Lung (tissue), 13 donors: ENCODE results near the gene GABARAP. TPM values are rescaled to one million over a fixed set of nuclear protein-coding genes. Genes with fewer than 3 reads are reported as not detected.

ENCODE experiments used
- ATAC-seq: fragments of 200-7000 bp; cut with Tn5 transposase; one replicate; pipeline ENCODE4 v1.9.1; 2020; ENCODE audit warnings: moderate number of reproducible peaks; ENCODE audit not compliant: insufficient read depth, low FRiP score
- DNase-seq, 3 donors: peaks; one replicate each; pipeline ENCODE4 v3.0.0-alpha.2; 2013 to 2017
- H3K27ac ChIP-seq, 2 donors: one replicate each; pipeline ENCODE4 v1.5.1; 2013; ENCODE audit warnings: mild to moderate bottlenecking in 2 of 2, moderate library complexity in 2 of 2, control low read depth in 1 of 2, inconsistent platforms in 1 of 2, low read depth in 1 of 2, low read length in 1 of 2
- H3K27me3 ChIP-seq, 3 donors: one replicate each; pipeline ENCODE4 v1.5.1; 2013; ENCODE audit warnings: low read length in 2 of 3; ENCODE audit not compliant: control insufficient read depth in 3 of 3, insufficient read depth in 3 of 3
- H3K36me3 ChIP-seq, 4 donors: one replicate each; pipeline ENCODE4 v1.5.1; 2013; ENCODE audit warnings: low read length in 4 of 4, mild to moderate bottlenecking in 1 of 4, moderate library complexity in 1 of 4; ENCODE audit not compliant: control insufficient read depth in 4 of 4, insufficient read depth in 4 of 4
- H3K4me1 ChIP-seq, 5 donors: one replicate each; pipeline ENCODE4 v1.5.1; 2013; ENCODE audit warnings: low read length in 5 of 5, mild to moderate bottlenecking in 2 of 5, moderate library complexity in 1 of 5; ENCODE audit not compliant: control insufficient read depth in 5 of 5, insufficient read depth in 5 of 5
- H3K4me3 ChIP-seq: one replicate; pipeline ENCODE4 v1.5.1; 2013; ENCODE audit warnings: mild to moderate bottlenecking, control low read depth, moderate library complexity
- H3K9ac ChIP-seq, 2 donors: one replicate each; pipeline ENCODE4 v1.5.1; 2013; ENCODE audit warnings: low read length in 2 of 2, control low read depth in 1 of 2; ENCODE audit not compliant: insufficient read depth in 1 of 2
- H3K9me3 ChIP-seq, 4 donors: one replicate each; pipeline ENCODE4 v1.5.1; 2013; ENCODE audit warnings: low read length in 3 of 4, mild to moderate bottlenecking in 1 of 4, moderate library complexity in 1 of 4; ENCODE audit not compliant: control insufficient read depth in 4 of 4, insufficient read depth in 3 of 4
- WGBS, 2 donors: extraction: QIAGEN DNeasy Blood & Tissue Kit; methylation state at CpG; one replicate each; pipeline ENCODE4 v1.1.7; 2013; 5-methylcytosine and 5-hydroxymethylcytosine counted together
- polyA plus RNA-seq, 2 donors: library from polyadenylated mRNA; stranded (reverse); fragments of 200-250 nt; gene quantifications; one replicate each; pipeline ENCODE4 v1.2.1, GENCODE V29; 2013
- small RNA-seq: library from RNA; depleted of rRNA; stranded (forward); fragments of <200 nt; gene quantifications from one replicate; pipeline ENCODE3, GENCODE V24; 2014; ENCODE audit warnings: low replicate concordance
- total RNA-seq, 2 donors: library from RNA; depleted of rRNA in 1 of 2; stranded (reverse); fragments of >200 nt in 1 of 2; gene quantifications; one replicate each; pipeline ENCODE4 v1.2.1, GENCODE V29; 2014 to 2021
- TF ChIP-seq, protein P1 (sequence below): IDR thresholded peaks from 2 replicates; pipeline ENCODE4 v1.5.1; 2012; ENCODE audit warnings: mild to moderate bottlenecking; ENCODE audit errors: control extremely low read depth, extremely low read depth
- donor health status: control.
- donor health status: control.
- donor health status: Bipolar disorder and iron deficiency.
- donor health status: healthy.
- donor health status: DM: yes; HTN: yes; CAD: no.

GABARAP gene
- total and polyA plus RNA-seq, 4 donors: 315 to 1,149 (median 685) TPM

DNA sequence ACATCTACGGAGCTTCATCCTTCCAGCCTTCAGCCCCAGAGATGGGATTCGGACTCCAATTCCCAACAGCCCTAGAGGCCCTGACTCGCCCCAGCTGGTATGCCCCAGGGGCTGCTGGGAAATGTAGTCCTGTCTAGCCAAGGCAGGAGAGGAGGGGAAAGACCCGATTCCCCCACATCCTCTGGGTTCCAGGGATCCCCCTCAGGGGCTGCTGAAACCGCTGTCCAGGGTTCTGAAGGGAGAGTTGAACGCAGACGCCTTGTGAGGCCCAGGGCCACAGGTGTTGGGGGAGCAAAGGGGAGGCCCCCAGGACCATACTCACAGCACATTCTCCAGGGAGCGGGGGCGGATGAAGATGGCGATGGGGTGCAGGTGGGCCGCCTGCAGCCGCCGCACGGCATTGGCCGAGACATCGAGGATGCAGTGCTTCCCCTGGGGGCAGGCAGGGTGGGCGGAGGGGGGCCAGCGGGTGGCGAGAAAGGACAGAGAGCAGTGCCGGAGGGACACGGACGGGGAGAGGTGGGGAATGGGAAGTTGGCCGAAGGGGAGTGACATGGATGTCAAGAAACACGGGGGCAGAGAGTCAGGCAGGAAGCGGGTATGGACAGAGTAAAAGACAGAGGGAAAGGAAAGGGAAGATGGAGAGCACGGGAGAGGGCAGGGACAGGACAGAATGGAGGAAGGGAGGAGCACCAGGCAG is 50.5 kb downstream of the GABARAP start:
- H3K4me1 ChIP-seq: no peaks in the 10 kb centered on the region
- H3K9ac ChIP-seq: no peak overlapping the region
- peaks cover 0 to 34% (median 23%) of the 10 kb centered on the region in 4 donors for H3K36me3 ChIP-seq
- H3K27ac ChIP-seq: no peak overlapping the region
- no peak for ATAC-seq
- TF ChIP-seq, protein P1, sequence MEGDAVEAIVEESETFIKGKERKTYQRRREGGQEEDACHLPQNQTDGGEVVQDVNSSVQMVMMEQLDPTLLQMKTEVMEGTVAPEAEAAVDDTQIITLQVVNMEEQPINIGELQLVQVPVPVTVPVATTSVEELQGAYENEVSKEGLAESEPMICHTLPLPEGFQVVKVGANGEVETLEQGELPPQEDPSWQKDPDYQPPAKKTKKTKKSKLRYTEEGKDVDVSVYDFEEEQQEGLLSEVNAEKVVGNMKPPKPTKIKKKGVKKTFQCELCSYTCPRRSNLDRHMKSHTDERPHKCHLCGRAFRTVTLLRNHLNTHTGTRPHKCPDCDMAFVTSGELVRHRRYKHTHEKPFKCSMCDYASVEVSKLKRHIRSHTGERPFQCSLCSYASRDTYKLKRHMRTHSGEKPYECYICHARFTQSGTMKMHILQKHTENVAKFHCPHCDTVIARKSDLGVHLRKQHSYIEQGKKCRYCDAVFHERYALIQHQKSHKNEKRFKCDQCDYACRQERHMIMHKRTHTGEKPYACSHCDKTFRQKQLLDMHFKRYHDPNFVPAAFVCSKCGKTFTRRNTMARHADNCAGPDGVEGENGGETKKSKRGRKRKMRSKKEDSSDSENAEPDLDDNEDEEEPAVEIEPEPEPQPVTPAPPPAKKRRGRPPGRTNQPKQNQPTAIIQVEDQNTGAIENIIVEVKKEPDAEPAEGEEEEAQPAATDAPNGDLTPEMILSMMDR: no peak
- H3K9me3 ChIP-seq: no peaks in the 10 kb centered on the region
- no peaks in the 10 kb centered on the region for H3K27me3 ChIP-seq
- H3K4me3 ChIP-seq: no peak overlapping the region
- peak; percentile 59 to 68 (median 67) for DNase-seq
- 79 to 89% methylated on average over 26 of the region's 26 CpGs for WGBS, 2 donors

DNA sequence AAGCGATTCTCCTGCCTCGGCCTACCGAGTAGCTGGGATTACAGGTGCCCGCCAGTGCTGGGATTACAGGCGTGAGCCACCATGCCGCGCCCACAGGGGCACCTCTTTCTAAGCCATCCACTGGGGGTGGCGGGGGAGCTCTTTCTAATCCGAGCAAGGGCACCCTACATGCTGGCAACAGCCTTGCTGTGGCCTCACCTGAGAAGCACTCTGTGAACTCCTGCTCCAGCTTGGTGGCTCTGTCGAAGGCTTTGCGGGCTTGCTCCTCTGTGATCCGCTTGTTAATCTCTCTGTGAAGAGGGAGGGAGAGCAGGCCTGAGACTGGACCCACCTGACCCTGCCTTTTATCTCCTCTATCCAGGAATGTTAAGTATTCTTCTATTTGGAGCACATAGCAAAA is 51.2 kb downstream of the GABARAP start:
- TF ChIP-seq, protein P1: no peak
- H3K27me3 ChIP-seq: no peaks in the 10 kb centered on the region
- H3K4me1 ChIP-seq: no peaks in the 10 kb centered on the region
- no peak for ATAC-seq
- no peak overlapping the region for H3K4me3 ChIP-seq
- no peak overlapping the region for H3K9ac ChIP-seq
- no peak overlapping the region for H3K27ac ChIP-seq
- 83 to 91% methylated on average over 12 of the region's 12 CpGs for WGBS, 2 donors
- H3K9me3 ChIP-seq: no peaks in the 10 kb centered on the region
- H3K36me3 ChIP-seq: peaks cover 0 to 27% (median 17%) of the 10 kb centered on the region in 4 donors
- DNase-seq: no peak

DNA sequence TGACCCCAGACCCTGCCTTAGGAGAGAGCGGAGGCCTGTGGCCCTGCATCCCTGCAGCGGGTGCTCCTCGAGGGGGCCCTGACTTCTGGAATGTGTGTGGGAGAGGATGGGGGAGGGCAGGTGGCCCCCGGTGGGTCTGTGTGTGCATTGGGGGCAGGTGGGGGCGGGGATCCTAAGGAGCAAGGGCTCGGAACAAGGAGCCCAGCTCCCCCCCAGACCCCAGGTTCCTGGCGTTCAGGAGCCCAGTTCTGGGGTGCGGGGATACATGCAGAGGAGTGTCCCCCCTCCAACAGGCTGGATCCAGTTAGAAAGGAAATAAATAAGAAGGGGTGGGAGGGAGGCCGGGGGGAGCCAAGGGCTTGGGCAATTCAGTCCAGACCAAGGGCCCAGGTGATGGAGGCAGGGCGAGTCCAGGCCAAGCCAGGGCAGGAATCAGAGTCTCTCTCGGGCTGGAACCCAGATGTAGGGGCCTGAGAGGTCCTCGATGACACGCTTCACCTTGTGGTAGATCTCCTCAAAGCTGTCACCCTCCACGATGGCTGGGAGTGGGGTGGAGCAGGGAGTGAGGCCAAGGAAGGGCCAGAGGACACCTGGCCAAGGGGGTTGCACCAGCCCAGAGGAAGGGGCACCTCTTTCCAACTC is 51.9 kb downstream of the GABARAP start:
- DNase-seq (no peak), ATAC-seq (no peak)
- Histone ChIP-seq H3K27me3 (no peaks in the 10 kb centered on the region), H3K36me3 (peaks cover 0 to 24% (median 13%) of the 10 kb centered on the region in 4 donors), H3K9ac (no peak overlapping the region), H3K4me3 (no peak overlapping the region), H3K9me3 (no peaks in the 10 kb centered on the region), H3K27ac (no peak overlapping the region), H3K4me1 (no peaks in the 10 kb centered on the region)
- WGBS, 2 donors: 87 to 92% methylated on average over 14 of the region's 14 CpGs
- TF ChIP-seq, protein P1: no peak

Small RNA genes lying within 50 kb of the gene (small RNA-seq; reads per million reads assigned to genes)
- gene AC120057.4 (not detected), gene MIR324 (7.1 reads per million, percentile 95 among the genes with 10 or more reads in this experiment), gene RF00019 (not detected)

Other genes with a start within 250 kb of the GABARAP start
Only the 30 nearest of the 36 such genes appear.
- 10 to 100 TPM in 1 of 2 donors, 1 to 10 TPM in 1; 1.3 to 23.6 TPM for gene SLC16A13, start 206.4 kb downstream of the GABARAP start, total RNA-seq
- gene SLC16A13, start 206.4 kb downstream of the GABARAP start, polyA plus RNA-seq: 1 to 10 TPM; 4.8 to 7.9 TPM
- gene SLC16A11, start 198.4 kb downstream of the GABARAP start, total RNA-seq: 1 to 10 TPM; 5.5 to 7.5 TPM
- gene SLC16A11, start 198.4 kb downstream of the GABARAP start, polyA plus RNA-seq: 1 to 10 TPM; 1.9 to 8.9 TPM
- 1 to 10 TPM; 3.7 to 5.2 TPM for gene CLEC10A, start 162.2 kb downstream of the GABARAP start, total RNA-seq
- gene CLEC10A, start 162.2 kb downstream of the GABARAP start, polyA plus RNA-seq: 10 to 100 TPM; 12.7 to 18.4 TPM
- gene ASGR2, start 127.6 kb downstream of the GABARAP start, total RNA-seq: 1 to 10 TPM; 1.6 to 1.7 TPM
- 10 to 100 TPM in 1 of 2 donors, 1 to 10 TPM in 1; 3.5 to 12.0 TPM for gene ASGR2, start 127.6 kb downstream of the GABARAP start, polyA plus RNA-seq
- 1 to 10 TPM; 5.9 to 7.0 TPM for gene ASGR1, start 63.1 kb downstream of the GABARAP start, total RNA-seq
- gene ASGR1, start 63.1 kb downstream of the GABARAP start, polyA plus RNA-seq: 10 to 100 TPM in 1 of 2 donors, 1 to 10 TPM in 1; 5.9 to 11.2 TPM
- 10 to 100 TPM; 17.1 to 20.1 TPM for gene DLG4, start 22.6 kb downstream of the GABARAP start, total RNA-seq
- 10 to 100 TPM; 10.0 to 13.4 TPM for gene DLG4, start 22.6 kb downstream of the GABARAP start, polyA plus RNA-seq
- 100 to 1,000 TPM; 158 to 679 TPM for gene ACADVL, start 22.5 kb downstream of the GABARAP start, total RNA-seq
- 100 to 1,000 TPM; 412 to 774 TPM for gene ACADVL, start 22.5 kb downstream of the GABARAP start, polyA plus RNA-seq
- 10 to 100 TPM; 45.3 to 57.5 TPM for gene DVL2, start 7.9 kb downstream of the GABARAP start, total RNA-seq
- gene DVL2, start 7.9 kb downstream of the GABARAP start, polyA plus RNA-seq: 10 to 100 TPM; 22.2 to 25.1 TPM
- 10 to 100 TPM; 25.4 to 27.3 TPM for gene PHF23, start 3.0 kb downstream of the GABARAP start, total RNA-seq
- 10 to 100 TPM; 27.2 to 40.5 TPM for gene PHF23, start 3.0 kb downstream of the GABARAP start, polyA plus RNA-seq
- 100 to 1,000 TPM in 1 of 2 donors, 10 to 100 TPM in 1; 76.0 to 126 TPM for gene CTDNEP1, start 9.3 kb upstream of the GABARAP start, total RNA-seq
- 100 to 1,000 TPM in 1 of 2 donors, 10 to 100 TPM in 1; 72.5 to 105 TPM for gene CTDNEP1, start 9.3 kb upstream of the GABARAP start, polyA plus RNA-seq
- gene ELP5, start 9.8 kb upstream of the GABARAP start, total RNA-seq: 10 to 100 TPM; 19.8 to 39.3 TPM
- 10 to 100 TPM; 34.0 to 63.2 TPM for gene ELP5, start 9.8 kb upstream of the GABARAP start, polyA plus RNA-seq
- 100 to 1,000 TPM; 117 to 171 TPM for gene CLDN7, start 20.0 kb upstream of the GABARAP start, total RNA-seq
- gene CLDN7, start 20.0 kb upstream of the GABARAP start, polyA plus RNA-seq: 100 to 1,000 TPM; 119 to 199 TPM
- gene SLC2A4, start 39.3 kb upstream of the GABARAP start, total RNA-seq: 1 to 10 TPM; 1.2 to 2.0 TPM
- 1 to 10 TPM; 1.1 to 1.3 TPM for gene SLC2A4, start 39.3 kb upstream of the GABARAP start, polyA plus RNA-seq
- under 1 TPM; 0.28 to 0.57 TPM for gene YBX2, start 52.2 kb upstream of the GABARAP start, total RNA-seq
- gene YBX2, start 52.2 kb upstream of the GABARAP start, polyA plus RNA-seq: under 1 TPM; 0.03 to 0.53 TPM
- 100 to 1,000 TPM; 104 to 516 TPM for gene EIF5A, start 65.2 kb upstream of the GABARAP start, total RNA-seq
- gene EIF5A, start 65.2 kb upstream of the GABARAP start, polyA plus RNA-seq: 100 to 1,000 TPM; 596 to 607 TPM
- gene GPS2, start 72.9 kb upstream of the GABARAP start, total RNA-seq: 10 to 100 TPM; 23.8 to 57.0 TPM
- 10 to 100 TPM; 68.6 to 71.6 TPM for gene GPS2, start 72.9 kb upstream of the GABARAP start, polyA plus RNA-seq
- 10 to 100 TPM; 21.7 to 33.9 TPM for gene NEURL4, start 86.9 kb upstream of the GABARAP start, total RNA-seq
- gene NEURL4, start 86.9 kb upstream of the GABARAP start, polyA plus RNA-seq: 10 to 100 TPM; 17.3 to 27.0 TPM
- 10 to 100 TPM in 1 of 2 donors, 1 to 10 TPM in 1; 9.2 to 27.0 TPM for gene ACAP1, start 94.1 kb upstream of the GABARAP start, total RNA-seq
- gene ACAP1, start 94.1 kb upstream of the GABARAP start, polyA plus RNA-seq: 10 to 100 TPM; 17.2 to 39.4 TPM
- 10 to 100 TPM in 1 of 2 donors, 1 to 10 TPM in 1; 5.9 to 14.9 TPM for gene KCTD11, start 109.7 kb upstream of the GABARAP start, total RNA-seq
- 10 to 100 TPM; 11.1 to 14.1 TPM for gene KCTD11, start 109.7 kb upstream of the GABARAP start, polyA plus RNA-seq
- not detected for gene TMEM95, start 112.7 kb upstream of the GABARAP start, total RNA-seq
- gene TMEM95, start 112.7 kb upstream of the GABARAP start, polyA plus RNA-seq: not detected
- 1 to 10 TPM; 5.4 to 8.2 TPM for gene TNK1, start 138.6 kb upstream of the GABARAP start, total RNA-seq
- 1 to 10 TPM; 3.7 to 6.0 TPM for gene TNK1, start 138.6 kb upstream of the GABARAP start, polyA plus RNA-seq
- gene PLSCR3, start 152.1 kb upstream of the GABARAP start, total RNA-seq: 10 to 100 TPM; 32.4 to 43.0 TPM
- 10 to 100 TPM; 19.2 to 36.0 TPM for gene PLSCR3, start 152.1 kb upstream of the GABARAP start, polyA plus RNA-seq
- 10 to 100 TPM; 70.2 to 78.7 TPM for gene TMEM256, start 161.6 kb upstream of the GABARAP start, total RNA-seq
- gene TMEM256, start 161.6 kb upstream of the GABARAP start, polyA plus RNA-seq: 100 to 1,000 TPM in 1 of 2 donors, 10 to 100 TPM in 1; 71.6 to 247 TPM
- gene NLGN2, start 165.4 kb upstream of the GABARAP start, total RNA-seq: 10 to 100 TPM; 11.2 to 15.2 TPM
- gene NLGN2, start 165.4 kb upstream of the GABARAP start, polyA plus RNA-seq: 1 to 10 TPM; 5.0 to 5.1 TPM
- not detected for gene SPEM1, start 177.9 kb upstream of the GABARAP start, total RNA-seq
- not detected for gene SPEM1, start 177.9 kb upstream of the GABARAP start, polyA plus RNA-seq
- gene SPEM2, start 183.2 kb upstream of the GABARAP start, total RNA-seq: not detected
- not detected for gene SPEM2, start 183.2 kb upstream of the GABARAP start, polyA plus RNA-seq
- not detected for gene SPEM3, start 186.4 kb upstream of the GABARAP start, total RNA-seq
- gene SPEM3, start 186.4 kb upstream of the GABARAP start, polyA plus RNA-seq: not detected
- gene TMEM102, start 193.0 kb upstream of the GABARAP start, total RNA-seq: 1 to 10 TPM; 4.8 to 9.0 TPM
- 1 to 10 TPM; 5.5 to 8.4 TPM for gene TMEM102, start 193.0 kb upstream of the GABARAP start, polyA plus RNA-seq
- 1 to 10 TPM in 1 of 2 donors, under 1 TPM in 1; 0.52 to 3.5 TPM for gene FGF11, start 197.1 kb upstream of the GABARAP start, total RNA-seq
- gene FGF11, start 197.1 kb upstream of the GABARAP start, polyA plus RNA-seq: under 1 TPM; 0.47 to 0.79 TPM
- gene CHRNB1, start 202.6 kb upstream of the GABARAP start, total RNA-seq: 10 to 100 TPM; 10.5 to 10.7 TPM
- 10 to 100 TPM in 1 of 2 donors, 1 to 10 TPM in 1; 7.0 to 11.9 TPM for gene CHRNB1, start 202.6 kb upstream of the GABARAP start, polyA plus RNA-seq